Endothelial cell (in vitro differentiated cells): Measurements from ENCODE around the gene FKBP5. TPM values are rescaled to one million over a fixed set of nuclear protein-coding genes. Genes with fewer than 3 reads are reported as not detected.

Source experiments
- DNase-seq: peaks from one replicate; pipeline ENCODE4 v3.0.0; 2021; ENCODE audit warnings: low spot score
- H3K27ac Mint-ChIP-seq: one replicate; pipeline ENCODE4 v1.8.0; 2021; ENCODE audit warnings: mixed read lengths, inconsistent platforms; ENCODE audit not compliant: unreplicated experiment
- H3K27me3 Mint-ChIP-seq: one replicate; pipeline ENCODE4 v1.8.0; 2021; ENCODE audit warnings: mild to moderate bottlenecking, moderate library complexity, mixed read lengths, inconsistent platforms; ENCODE audit not compliant: unreplicated experiment
- H3K36me3 Mint-ChIP-seq: one replicate; pipeline ENCODE4 v1.8.0; 2021; ENCODE audit warnings: mild to moderate bottlenecking, low read depth, mixed read lengths, inconsistent platforms; ENCODE audit not compliant: unreplicated experiment
- H3K4me1 Mint-ChIP-seq: one replicate; pipeline ENCODE4 v1.8.0; 2021; ENCODE audit warnings: mild to moderate bottlenecking, mixed read lengths, inconsistent platforms; ENCODE audit not compliant: unreplicated experiment
- H3K4me3 Mint-ChIP-seq: one replicate; pipeline ENCODE4 v1.8.0; 2021; ENCODE audit warnings: mild to moderate bottlenecking, mixed read lengths, inconsistent platforms; ENCODE audit not compliant: unreplicated experiment
- H3K9me3 Mint-ChIP-seq: one replicate; pipeline ENCODE4 v1.8.0; 2021; ENCODE audit warnings: mixed read lengths, inconsistent platforms; ENCODE audit not compliant: unreplicated experiment
- total RNA-seq: library from RNA; stranded (reverse); fragmentation: NEBNext Ultra II Directional; extraction: Animal tissue kit (Norgen Biotek cat#: 25700); gene quantifications from one replicate; pipeline ENCODE4 v1.2.1, GENCODE V29; 2021; ENCODE audit not compliant: unreplicated experiment
- TF ChIP-seq, protein P1 (sequence below): fragments of 200-600 bp; sonication (generic); IDR thresholded peaks from one replicate; pipeline ENCODE4 v1.5.0; 2021; ENCODE audit warnings: antibody characterized with exemption; ENCODE audit not compliant: unreplicated experiment

Gene FKBP5
- total RNA-seq, 1 donor from 2014 or later = 7.2 TPM

GRCh38 chr6:35562060-35562459, 126.7 kb downstream of the FKBP5 start:
- TF ChIP-seq, protein P1, sequence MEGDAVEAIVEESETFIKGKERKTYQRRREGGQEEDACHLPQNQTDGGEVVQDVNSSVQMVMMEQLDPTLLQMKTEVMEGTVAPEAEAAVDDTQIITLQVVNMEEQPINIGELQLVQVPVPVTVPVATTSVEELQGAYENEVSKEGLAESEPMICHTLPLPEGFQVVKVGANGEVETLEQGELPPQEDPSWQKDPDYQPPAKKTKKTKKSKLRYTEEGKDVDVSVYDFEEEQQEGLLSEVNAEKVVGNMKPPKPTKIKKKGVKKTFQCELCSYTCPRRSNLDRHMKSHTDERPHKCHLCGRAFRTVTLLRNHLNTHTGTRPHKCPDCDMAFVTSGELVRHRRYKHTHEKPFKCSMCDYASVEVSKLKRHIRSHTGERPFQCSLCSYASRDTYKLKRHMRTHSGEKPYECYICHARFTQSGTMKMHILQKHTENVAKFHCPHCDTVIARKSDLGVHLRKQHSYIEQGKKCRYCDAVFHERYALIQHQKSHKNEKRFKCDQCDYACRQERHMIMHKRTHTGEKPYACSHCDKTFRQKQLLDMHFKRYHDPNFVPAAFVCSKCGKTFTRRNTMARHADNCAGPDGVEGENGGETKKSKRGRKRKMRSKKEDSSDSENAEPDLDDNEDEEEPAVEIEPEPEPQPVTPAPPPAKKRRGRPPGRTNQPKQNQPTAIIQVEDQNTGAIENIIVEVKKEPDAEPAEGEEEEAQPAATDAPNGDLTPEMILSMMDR = no peak
- no peaks in the 10 kb centered on the region for H3K9me3 Mint-ChIP-seq
- H3K27me3 Mint-ChIP-seq = peaks cover 3% of the 10 kb centered on the region
- no peak for DNase-seq
- no peak overlapping the region for H3K4me3 Mint-ChIP-seq
- no peaks in the 10 kb centered on the region for H3K4me1 Mint-ChIP-seq
- no peaks in the 10 kb centered on the region for H3K36me3 Mint-ChIP-seq
- no peak overlapping the region for H3K27ac Mint-ChIP-seq

- Mint-ChIP-seq H3K27ac (no peak overlapping the region), H3K9me3 (no peaks in the 10 kb centered on the region), H3K27me3 (peaks cover 3% of the 10 kb centered on the region), H3K4me3 (no peak overlapping the region), H3K4me1 (no peaks in the 10 kb centered on the region), H3K36me3 (no peaks in the 10 kb centered on the region)
- TF ChIP-seq, protein P1 = no peak
- no peak for DNase-seq
Measured at GRCh38 chr6:35561113-35561512, 127.6 kb downstream of the FKBP5 start.

GRCh38 chr6:35558571-35558970, 130.1 kb downstream of the FKBP5 start:
- Mint-ChIP-seq H3K4me3 (no peak overlapping the region), H3K27ac (no peak overlapping the region), H3K4me1 (no peaks in the 10 kb centered on the region), H3K27me3 (peaks cover 4% of the 10 kb centered on the region), H3K36me3 (no peaks in the 10 kb centered on the region), H3K9me3 (no peaks in the 10 kb centered on the region)
- DNase-seq = no peak
- TF ChIP-seq, protein P1 = no peak

- no peaks in the 10 kb centered on the region for H3K36me3 Mint-ChIP-seq
- H3K27me3 Mint-ChIP-seq = peaks cover 4% of the 10 kb centered on the region
- no peak for DNase-seq
- TF ChIP-seq, protein P1 = no peak
- no peak overlapping the region for H3K4me3 Mint-ChIP-seq
- H3K27ac Mint-ChIP-seq = no peak overlapping the region
- H3K4me1 Mint-ChIP-seq = no peaks in the 10 kb centered on the region
- H3K9me3 Mint-ChIP-seq = no peaks in the 10 kb centered on the region
Measured at GRCh38 chr6:35557239-35557638, 131.5 kb downstream of the FKBP5 start.

DNA sequence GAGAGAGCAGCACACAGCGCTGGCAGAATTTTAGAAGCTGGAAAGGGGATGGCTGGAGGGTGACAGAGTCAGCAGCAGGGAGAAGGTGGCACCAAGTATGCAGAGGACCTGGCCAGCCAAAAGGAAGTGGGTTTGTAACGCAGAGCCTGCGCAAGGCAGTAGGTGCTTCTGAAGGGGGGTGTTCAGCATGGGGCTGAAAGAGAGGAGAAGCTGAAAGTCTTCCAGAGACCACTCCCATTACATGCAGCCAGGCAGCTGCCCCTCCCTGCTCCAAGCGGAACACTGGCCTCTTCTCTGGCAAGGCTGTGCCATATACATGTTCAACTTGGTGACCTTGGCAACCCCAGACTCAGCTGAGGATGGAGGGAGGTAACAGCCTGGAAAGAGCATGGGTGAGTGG, 133.9 kb downstream of the FKBP5 start:
- DNase-seq = no peak
- Mint-ChIP-seq H3K4me3 (no peak overlapping the region), H3K36me3 (no peaks in the 10 kb centered on the region), H3K27me3 (peaks cover 2% of the 10 kb centered on the region), H3K27ac (no peak overlapping the region), H3K9me3 (no peaks in the 10 kb centered on the region), H3K4me1 (peaks cover 1% of the 10 kb centered on the region)
- TF ChIP-seq, protein P1 = no peak
